HG03378 (cell line): ENCODE data around the gene MRC1.

ENCODE experiments used
- ATAC-seq: cut with Tn5 transposase; IDR thresholded peaks from one replicate; pipeline ENCODE4 v1.9.1; 2021; ENCODE audit warnings: mild to moderate bottlenecking, moderate library complexity; ENCODE audit not compliant: unreplicated experiment

MRC1 gene

DNA sequence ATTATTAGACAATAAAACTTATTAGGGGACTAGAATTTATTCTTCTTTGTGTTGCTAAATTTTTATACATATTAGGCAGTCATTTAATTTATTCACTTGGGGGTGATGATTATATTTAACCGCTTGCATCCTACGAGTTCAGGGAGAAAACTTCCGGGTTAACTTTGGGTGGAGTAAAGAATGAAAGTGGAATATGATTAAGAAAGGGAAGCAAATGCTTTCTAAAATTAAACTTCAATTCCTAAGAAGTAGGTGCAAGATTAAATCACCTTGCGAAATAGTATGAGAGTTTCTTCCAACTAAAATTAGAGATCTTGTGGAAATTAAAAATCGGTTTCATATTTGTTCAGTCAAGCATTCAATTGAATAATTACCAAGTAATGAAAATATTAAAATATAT lies 33.5 kb downstream of the MRC1 start:
- ATAC-seq, result no peak

DNA sequence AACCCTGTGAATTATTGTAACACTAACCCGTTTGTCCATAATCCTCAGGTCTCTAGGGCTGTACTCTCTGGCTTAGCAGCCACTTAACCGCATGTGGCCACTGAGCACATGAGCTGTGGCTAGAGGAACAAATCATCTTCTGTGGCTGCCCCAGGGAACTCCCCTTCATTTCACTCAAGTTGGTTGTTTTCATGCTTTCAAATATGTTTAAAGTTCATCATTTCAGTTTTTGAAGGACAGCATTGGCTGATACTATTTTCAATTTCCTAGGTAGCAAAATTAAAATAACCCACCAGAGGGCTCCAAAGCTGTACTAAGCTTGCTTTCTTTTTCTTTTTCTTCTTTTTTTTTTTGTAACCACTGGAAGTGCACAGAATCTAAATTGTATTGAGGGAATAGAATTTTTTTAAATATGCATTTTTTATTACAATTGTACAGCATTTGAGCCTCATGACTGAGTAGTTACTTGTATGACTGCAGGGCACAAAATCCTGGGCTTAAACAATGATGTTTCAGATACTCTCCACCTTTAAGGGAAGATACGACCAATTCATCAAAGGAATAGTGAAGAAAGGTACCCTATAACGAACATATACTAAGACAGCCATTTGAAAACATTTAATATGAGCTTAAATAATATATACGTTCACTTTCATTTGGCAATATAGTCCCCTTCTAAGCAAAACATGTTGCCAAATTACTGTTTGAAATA lies 38.6 kb downstream of the MRC1 start:
- no peak for ATAC-seq

GRCh38 chr10:17848646-17849045 lies 39.5 kb downstream of the MRC1 start:
- ATAC-seq, result no peak

DNA sequence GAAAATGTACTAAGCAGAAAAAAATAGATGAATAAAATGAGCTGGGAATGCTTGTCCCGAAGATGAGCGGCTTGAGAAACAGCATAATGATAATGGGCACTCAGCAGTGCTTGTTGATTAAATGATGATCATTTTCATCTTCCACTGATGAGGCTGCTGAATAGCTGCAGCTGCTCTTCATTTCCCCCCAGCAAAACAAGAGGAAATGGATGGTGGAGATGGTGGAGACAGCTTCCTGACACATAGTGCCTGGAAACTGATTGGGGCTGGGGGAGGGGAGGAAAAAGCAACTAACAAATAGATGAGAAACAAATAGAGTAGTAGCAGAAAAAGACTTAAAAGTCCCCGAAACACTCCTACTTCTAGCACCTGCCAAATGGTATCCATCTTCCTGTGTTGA lies 41.4 kb downstream of the MRC1 start:
- no peak for ATAC-seq

DNA sequence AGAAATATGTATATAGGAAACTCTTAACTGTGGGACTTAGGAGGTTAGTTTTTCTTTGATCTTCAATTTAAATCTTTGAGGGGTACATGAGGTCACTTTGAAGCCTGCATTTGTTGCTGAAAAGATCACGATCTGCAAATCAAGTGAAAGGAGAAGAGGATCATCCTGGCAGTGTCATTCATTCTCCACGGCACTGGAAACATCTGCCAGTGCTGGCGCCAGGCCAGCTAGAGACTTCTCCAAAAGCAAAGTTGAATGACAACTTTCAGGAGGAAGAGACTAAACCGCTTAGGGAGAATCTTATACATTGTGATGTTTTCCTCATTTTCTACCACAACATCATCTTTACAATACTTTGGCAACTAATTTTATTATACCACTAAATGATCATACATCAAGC lies 42.5 kb downstream of the MRC1 start:
- ATAC-seq, result no peak

- ATAC-seq, result peak; percentile 83
Measured at GRCh38 chr10:17854044-17854652, 45.0 kb downstream of the MRC1 start.

DNA sequence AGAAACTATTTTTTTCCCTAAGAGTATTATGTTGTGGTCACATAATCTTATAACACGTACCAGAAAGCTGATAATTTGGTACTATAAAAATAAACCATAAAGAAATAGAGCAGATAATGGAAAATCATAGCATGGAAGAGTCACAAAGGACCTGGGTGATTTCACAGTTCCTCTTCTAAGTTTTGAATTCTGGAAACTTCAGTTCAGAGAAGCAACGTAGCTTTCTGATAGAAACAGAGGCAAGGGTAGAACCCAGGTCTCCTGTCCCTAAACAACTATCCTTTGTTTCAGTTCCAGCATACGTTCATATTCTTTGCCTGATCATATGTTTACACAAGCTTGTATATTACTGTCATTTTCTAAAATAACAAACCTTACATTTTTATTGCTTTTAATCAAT lies 47.9 kb downstream of the MRC1 start:
- no peak for ATAC-seq

GRCh38 chr10:17859492-17860156 lies 50.5 kb downstream of the MRC1 start:
- no peak for ATAC-seq

- no peak for ATAC-seq
Measured at GRCh38 chr10:17861760-17862159, 52.6 kb downstream of the MRC1 start.

DNA sequence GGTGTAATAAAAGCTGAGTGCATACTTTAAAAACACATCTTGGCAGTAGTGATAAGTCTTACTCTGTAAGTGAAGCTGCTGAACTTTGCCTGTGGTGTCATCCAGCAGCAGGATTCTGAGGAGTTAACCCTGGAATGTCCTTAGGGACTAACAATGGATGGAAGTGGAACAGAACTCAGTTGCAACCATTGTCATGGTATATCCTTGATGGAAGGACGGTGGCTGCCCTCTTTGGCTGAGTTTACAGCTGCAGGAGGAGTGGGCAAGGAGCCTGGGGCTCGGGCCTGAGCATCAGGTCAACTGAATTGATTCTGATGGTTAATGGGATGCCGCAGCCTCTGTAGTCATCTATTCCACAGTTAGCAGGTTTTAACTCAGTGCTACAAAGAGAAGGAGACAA lies 56.2 kb downstream of the MRC1 start:
- ATAC-seq, result no peak

DNA sequence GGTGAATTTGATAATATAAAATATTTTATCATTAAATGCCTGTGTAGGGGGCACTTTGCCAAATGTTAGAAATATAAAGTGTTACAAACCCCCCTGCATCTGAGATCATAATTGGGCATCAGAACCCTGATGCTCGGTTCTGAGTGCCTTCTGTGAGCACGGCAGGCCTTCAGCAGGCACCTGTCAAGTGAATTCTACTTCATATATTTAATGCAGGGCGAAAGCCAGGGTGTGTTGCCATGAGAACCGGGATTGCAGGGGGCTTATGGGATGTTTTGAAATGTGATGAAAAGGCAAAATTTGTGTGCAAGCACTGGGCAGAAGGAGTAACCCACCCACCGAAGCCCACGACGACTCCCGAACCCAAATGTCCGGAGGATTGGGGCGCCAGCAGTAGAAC lies 57.2 kb downstream of the MRC1 start:
- no peak for ATAC-seq

GRCh38 chr10:17867056-17867455 lies 57.9 kb downstream of the MRC1 start:
- no peak for ATAC-seq

DNA sequence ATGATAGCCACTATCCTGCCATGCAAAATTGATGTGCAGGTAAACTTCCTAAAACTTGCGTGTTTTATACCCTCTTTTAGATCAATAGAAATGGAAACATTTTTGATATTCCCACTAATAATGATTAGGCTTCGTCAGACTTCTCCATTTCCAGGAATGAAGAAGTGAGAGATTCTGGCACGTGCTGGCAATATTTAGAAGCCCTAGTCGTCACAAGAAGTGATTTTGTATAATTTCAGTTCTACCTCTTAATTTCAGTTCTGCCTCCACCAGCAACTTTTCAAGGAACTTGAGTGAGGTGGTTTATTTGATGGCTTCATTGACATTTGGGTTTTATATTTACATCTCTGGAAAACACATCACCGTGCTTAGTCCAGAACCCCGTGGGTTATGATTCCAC lies 61.9 kb downstream of the MRC1 start:
- no peak for ATAC-seq

- ATAC-seq, result no peak
Measured at GRCh38 chr10:17872191-17873091, 63.3 kb downstream of the MRC1 start.

GRCh38 chr10:17873946-17874345 lies 64.8 kb downstream of the MRC1 start:
- no peak for ATAC-seq

- no peak for ATAC-seq
Measured at GRCh38 chr10:17877121-17877520, 68.0 kb downstream of the MRC1 start.

GRCh38 chr10:17878896-17879295 lies 69.7 kb downstream of the MRC1 start:
- no peak for ATAC-seq

GRCh38 chr10:17880601-17881000 lies 71.5 kb downstream of the MRC1 start:
- no peak for ATAC-seq

DNA sequence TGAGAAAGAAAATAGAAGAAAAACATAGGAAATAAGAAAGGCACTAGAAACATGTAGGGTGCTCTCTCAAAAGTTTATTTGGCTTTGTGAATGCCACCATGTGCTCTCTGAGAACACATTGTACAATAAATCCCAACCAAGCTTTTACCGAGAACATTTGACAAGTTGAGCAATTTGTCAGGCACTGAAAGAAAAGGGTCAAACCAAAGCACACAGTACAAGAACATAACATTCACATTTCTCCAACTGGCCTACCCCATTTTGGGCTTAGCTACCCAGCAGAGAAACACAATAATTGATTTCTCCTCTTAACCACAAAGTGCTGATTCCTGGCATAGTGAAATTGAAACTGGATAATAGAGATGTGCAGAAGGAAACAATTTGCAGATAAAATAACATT lies 73.4 kb downstream of the MRC1 start:
- no peak for ATAC-seq

- no peak for ATAC-seq
Measured at GRCh38 chr10:17883621-17884020, 74.5 kb downstream of the MRC1 start.

DNA sequence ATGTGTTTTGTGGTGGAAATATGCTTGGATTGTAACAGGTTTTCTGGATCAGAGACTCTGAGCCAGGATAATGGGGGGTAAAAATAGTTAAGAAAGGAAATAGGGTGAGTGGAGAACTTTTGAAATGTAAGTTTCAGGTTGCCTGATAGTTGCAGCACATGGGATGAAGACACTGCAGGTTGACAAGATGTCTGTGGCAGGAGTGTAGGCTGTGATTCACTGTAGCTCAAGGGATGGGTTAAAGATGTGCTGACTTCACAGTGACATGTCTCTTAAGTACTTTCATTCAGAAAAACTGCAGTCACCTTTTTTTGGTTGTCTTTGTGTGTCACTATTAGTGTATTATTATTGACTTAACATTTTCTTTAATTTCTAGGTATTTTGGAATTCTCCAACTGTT lies 79.0 kb downstream of the MRC1 start:
- ATAC-seq, result no peak
